HFF-Myc (cell line): ENCODE data around the gene SPEN.
A peak's percentile ranks its signal among the peaks of the same experiment; 100 is the strongest.
"Not testable (repeated sequence)": the region's sequence is repeated elsewhere in the genome, so short reads cannot be mapped to it uniquely, and the experiment has no call there.

Experiments used
- DNase-seq: peaks from one replicate; pipeline ENCODE4 v3.0.0-alpha.2; 2011; ENCODE audit warnings: low read depth; ENCODE audit errors: extremely low read depth
- H3K4me3 ChIP-seq: replicated peaks from 2 replicates; pipeline ENCODE4 v1.5.1; 2011; ENCODE audit warnings: low read depth, mild to moderate bottlenecking, control low read depth, low read length
- CTCF ChIP-seq: IDR thresholded peaks from 2 replicates; pipeline ENCODE4 v1.5.1; 2012; ENCODE audit warnings: mild to moderate bottlenecking, low read depth, low read length, control low read depth; ENCODE audit errors: missing control alignments

Gene SPEN

GRCh38 chr1:15918962-15919715, 71.6 kb downstream of the SPEN start:
- no peak for TF ChIP-seq CTCF
- peak; percentile 38 for DNase-seq
- no peak overlapping the region for H3K4me3 ChIP-seq

- no peak for TF ChIP-seq CTCF
- DNase-seq: no peak
- H3K4me3 ChIP-seq: no peak overlapping the region
Measured at GRCh38 chr1:15923241-15923640, 75.7 kb downstream of the SPEN start.

- not testable (repeated sequence) for H3K4me3 ChIP-seq, DNase-seq
Measured at GRCh38 chr1:15926448-15926847, 78.9 kb downstream of the SPEN start.

GRCh38 chr1:15928971-15929965, 81.8 kb downstream of the SPEN start:
- H3K4me3 ChIP-seq: no peak overlapping the region
- no peak for TF ChIP-seq CTCF
- DNase-seq: no peak

GRCh38 chr1:15931401-15931800, 83.9 kb downstream of the SPEN start:
- H3K4me3 ChIP-seq: no peak overlapping the region
- TF ChIP-seq CTCF: no peak
- DNase-seq: no peak

- no peak overlapping the region for H3K4me3 ChIP-seq
- no peak for DNase-seq
- TF ChIP-seq CTCF: no peak
Measured at GRCh38 chr1:15931884-15932283, 84.4 kb downstream of the SPEN start.

- H3K4me3 ChIP-seq: no peak overlapping the region
- TF ChIP-seq CTCF: no peak
- no peak for DNase-seq
Measured at GRCh38 chr1:15932612-15933011, 85.1 kb downstream of the SPEN start.
